HG03196 (cell line): Measurements from ENCODE around the gene POU2F1.

Experiments used
- ATAC-seq: cut with Tn5 transposase; IDR thresholded peaks from one replicate; pipeline ENCODE4 v1.9.1; 2021; ENCODE audit not compliant: unreplicated experiment

The POU2F1 gene

DNA sequence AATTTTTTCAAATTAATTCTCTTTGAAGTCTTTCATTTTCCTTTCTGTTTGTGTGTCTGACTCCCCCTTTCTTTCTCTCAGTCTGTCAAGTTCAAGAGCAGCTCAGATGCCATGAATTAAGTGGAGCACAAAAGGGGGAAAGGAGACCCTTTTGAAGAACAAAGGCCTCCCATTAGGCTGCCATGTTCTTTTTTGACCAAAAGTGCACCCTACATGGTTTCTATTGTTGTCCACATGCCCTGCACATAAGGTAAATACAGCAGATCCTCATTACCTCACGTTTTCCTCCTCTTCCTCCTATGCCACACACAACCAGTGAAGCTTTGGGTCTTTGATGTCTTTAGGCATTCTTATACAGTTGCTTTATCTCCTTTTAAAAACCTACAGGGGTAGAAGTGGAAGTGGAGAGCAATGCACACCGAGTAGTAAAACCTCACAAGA is 47.7 kb downstream of the POU2F1 start:
- ATAC-seq: no peak

DNA sequence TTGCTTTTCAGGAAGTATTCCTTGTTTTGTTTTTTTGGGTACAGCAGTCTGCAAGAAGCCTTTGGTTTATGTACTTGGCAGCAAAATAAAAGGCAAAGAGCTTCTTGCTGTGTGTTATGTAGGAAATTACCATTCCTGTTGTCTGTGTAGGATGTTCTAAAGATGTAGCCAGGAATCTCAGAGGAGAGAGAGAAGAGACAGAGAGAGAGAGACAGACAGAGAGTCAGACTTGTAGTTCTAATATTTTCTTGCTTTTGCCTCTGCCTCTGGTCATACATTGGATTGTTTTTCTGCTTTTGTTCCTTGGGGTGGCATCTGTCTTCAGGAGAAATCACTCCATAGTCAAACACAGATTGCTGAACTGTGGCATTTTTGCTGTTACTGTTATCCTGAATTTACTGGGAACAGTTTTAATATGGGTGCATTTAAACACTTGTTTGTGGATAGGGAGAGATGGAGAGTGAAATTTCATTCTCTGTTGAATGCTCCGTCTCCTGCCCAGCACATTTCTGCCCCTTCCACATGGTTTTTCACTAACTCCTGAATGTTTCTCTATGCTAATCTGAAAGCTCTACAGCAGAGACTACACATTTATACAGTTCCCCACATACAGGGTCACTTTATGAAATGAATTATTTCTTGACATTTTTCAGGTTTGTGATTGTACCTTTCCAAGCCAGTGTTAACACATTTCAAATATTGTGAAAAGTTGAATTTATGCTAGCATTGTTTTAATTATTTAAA is 49.8 kb downstream of the POU2F1 start:
- no peak for ATAC-seq

GRCh38 chr1:167272369-167272957 is 51.8 kb downstream of the POU2F1 start:
- ATAC-seq: no peak

GRCh38 chr1:167273027-167273800 is 52.5 kb downstream of the POU2F1 start:
- no peak for ATAC-seq

- no peak for ATAC-seq
Measured at GRCh38 chr1:167274061-167274460, 53.4 kb downstream of the POU2F1 start.

DNA sequence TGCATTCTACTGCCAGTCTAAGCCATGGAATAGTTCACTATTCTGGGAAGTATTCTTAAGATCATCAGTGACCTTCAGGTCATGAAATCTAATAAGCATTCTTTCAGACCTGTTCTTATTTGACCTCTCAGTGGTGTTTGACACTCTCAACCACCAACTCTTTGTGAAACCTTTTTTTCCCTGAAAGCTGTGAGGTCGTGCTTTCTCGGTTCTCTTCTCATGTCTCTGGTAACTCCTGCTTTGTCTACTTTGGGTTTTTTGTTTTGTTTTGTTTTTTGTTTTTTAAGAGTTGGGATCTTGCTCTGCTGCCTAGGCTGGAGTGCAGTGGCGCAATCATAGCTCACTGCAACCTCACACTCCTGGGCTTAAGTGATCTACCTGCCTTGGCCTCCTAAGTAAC is 56.3 kb downstream of the POU2F1 start:
- ATAC-seq: no peak

GRCh38 chr1:167278497-167278896 is 57.8 kb downstream of the POU2F1 start:
- no peak for ATAC-seq

- no peak for ATAC-seq
Measured at GRCh38 chr1:167280912-167281311, 60.2 kb downstream of the POU2F1 start.

DNA sequence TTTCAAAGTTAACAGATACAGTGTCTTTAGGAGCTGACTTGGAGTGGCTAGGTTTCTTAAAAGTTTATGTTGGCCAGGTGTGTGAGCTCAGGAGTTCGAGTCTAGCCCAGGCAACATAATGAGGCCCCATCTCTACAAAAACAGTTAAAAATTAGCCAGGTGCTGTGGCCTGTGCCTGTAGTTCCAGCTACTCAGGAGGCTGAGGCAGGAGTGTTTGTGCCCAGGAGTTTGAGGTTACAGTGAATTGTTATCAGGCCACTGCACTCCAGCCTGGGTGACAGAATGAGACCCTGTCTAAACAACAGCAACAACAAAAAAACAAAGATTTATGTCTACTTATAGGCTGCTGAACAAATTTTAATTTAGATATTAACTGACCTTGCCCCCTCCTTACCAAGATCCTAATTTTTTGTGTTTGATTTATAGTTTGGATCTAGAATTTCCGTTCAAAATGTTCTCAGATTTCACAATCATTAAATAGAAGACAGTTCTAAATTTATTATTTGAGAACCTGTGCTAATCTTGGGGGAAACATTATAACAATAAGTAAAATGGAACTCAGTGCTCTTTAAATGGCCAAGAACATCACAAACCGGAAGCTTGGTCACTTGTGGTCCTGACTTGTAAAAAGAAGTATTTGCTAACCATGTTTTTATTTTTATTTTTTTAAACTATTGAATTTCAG is 67.8 kb downstream of the POU2F1 start:
- ATAC-seq: no peak

DNA sequence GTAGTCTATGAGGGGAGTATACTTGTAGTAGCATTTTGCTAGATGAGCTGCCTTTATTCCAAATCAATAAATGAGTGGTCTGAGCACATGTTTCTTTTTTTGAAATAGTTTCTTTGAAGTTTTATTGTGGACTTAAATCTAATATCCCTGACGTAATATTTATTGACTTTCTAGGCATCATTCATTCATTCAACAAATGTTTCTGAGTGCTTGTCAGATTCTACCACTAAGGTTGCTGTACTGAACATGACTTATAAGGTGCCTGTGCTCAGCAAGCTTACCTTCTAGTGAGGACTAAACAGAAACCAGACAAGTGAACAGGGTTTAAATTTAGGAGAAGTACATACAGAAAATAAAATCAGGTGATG is 68.4 kb downstream of the POU2F1 start:
- ATAC-seq: no peak

DNA sequence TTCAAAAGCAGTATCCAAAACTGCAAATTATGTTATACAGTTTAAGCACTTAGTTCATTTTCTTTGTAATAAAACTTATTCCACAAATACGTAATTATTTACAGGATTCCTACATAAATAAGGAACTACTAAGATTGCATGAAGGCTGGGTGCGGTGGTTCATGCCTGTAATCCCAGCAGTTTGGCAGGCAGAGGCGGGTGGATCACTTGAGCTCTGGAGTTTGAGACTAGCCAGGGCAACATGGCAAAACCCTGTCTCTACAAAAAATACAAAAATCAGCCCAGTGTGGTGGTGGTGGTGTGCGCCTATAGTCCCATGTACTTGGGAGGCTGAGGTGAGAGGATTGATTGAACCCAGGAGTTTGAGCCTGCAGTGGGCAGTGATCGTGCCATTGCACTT is 69.3 kb downstream of the POU2F1 start:
- ATAC-seq: no peak

DNA sequence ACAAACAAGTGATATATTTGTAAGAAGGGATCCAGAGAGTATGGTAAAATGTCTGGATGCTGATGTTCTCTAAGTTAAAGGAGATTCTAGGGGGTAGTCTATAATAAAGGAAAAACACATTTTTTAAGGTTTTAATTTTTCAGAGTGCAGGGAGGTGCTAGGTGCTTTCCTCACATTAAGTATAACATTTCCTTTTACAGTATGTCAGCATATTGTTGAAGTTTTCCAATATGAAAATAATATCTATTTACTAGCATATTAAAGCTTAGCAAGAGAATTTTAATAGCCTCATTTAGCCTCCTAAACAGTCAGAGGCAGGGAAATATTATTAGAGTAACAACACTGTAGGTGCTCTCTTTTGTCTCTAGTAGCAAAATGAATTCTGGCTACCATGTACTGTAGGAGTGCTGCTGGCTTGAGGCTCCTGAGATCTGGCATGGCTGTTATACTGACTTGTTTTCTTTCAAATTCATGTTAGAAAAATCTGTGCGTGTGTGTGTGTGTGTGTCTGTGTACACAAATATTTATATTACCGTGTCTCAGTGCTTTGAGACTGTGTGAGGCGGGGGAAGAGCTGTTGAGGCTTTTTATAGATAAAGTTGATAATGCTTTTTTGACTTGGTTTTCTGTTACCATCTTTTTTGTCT is 71.0 kb downstream of the POU2F1 start:
- no peak for ATAC-seq

DNA sequence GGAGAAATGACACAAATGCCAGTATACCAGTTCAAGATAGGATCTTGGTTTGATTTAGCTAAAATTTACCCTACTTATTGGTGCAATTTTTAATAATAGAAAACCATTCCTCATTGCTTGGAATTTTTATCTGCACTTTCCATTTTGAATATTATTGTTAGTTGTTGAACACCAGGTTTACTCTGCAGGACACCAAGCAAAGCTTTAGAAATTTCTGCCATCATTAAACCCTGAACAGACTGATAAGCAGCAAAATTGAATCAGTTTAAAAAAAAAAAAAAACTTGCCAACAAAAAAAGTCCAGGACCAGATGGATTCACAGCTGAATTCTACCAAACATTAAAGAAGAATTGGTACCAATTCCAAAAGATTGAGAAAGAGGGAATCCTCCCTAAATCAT is 71.5 kb downstream of the POU2F1 start:
- no peak for ATAC-seq

GRCh38 chr1:167293057-167293456 is 72.4 kb downstream of the POU2F1 start:
- ATAC-seq: no peak

DNA sequence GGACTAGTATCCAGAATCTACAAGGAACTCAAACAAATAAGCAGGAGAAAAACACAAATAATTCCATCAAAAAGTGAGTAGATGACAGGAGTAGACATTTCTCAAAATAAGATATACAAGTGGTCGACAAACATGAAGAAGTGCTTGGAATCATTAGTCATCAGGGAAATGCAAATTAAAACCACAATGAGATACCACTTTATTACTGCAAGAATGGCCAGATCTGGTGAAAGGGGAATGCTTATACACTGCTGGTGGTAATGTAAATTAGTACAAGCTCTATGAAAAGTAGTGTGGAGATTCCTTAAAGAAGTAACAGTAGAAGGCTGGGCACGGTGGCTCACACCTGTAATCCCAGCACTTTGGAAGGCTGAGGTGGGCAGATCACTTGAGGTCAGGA is 73.8 kb downstream of the POU2F1 start:
- no peak for ATAC-seq

- ATAC-seq: no peak
Measured at GRCh38 chr1:167297222-167298214, 76.8 kb downstream of the POU2F1 start.

DNA sequence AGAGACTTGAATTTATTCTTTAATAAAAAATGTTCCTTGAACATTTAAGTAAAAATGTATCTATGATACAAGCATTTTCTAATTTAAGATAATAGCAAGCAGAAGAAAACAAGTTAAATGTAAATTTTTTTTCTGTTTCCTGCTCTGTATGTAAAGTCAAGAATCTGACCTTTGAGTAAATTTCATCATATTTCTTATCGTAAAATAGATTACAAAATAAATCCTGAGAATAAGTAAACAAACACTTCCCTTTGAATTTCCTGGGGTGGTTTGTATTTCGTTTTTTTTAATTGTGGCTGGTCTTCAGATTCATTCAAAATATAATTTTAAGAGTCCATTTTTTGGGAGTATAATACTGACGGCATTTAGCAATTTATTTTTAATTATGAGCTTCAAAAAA is 77.6 kb downstream of the POU2F1 start:
- no peak for ATAC-seq

DNA sequence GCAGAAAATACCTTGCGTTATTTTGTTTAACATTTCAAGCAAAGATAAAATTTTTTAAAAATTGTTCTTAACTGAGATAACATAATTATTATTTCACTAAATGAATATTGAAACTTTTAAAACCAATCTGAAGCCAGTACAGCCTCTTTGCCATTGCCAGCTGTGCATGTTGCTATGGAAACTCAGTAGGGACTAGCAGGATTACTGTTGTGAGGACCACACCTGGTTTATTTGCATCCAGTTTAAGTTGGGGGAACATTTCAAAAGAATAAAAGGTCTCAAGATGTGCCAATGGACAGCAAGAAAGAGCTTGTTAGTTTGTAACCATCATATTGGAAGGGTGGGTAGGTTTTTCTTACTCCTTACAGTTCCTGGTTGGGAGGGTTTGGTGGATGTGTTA is 80.7 kb downstream of the POU2F1 start:
- ATAC-seq: no peak

DNA sequence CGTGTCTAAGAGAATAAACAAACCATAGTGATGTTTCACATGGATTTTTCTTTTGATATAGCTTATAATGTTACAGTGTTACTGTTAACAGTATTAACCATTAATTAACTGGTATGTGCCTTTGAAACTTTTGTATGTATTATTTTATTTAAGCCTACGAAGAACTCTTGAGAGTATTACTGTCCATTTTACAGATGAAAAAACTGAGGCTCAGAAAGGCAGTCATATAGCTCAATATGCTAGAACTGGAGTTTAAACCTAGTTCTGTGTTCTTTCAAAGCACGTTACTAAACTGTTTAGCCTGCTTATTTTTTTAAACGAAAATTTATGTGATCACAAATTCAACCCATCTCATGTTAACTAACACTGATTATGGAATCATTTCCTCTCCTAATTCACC is 83.5 kb downstream of the POU2F1 start:
- no peak for ATAC-seq
